Measurements from ENCODE around the gene MYO16.
"Not testable (repeated sequence)": the region's sequence is repeated elsewhere in the genome, so short reads cannot be mapped to it uniquely, and the experiment has no call there.

Gene MYO16

GRCh38 chr13:109091249-109091648 lies 461.8 kb downstream of the MYO16 start:
- Histone ChIP-seq H3K36me3 (ENCODE audit: control insufficient read depth in 2 of 2, insufficient read depth in 1 of 2, low read length in 2 of 2) (no peaks in the 10 kb centered on the region), H3K9me3 (ENCODE audit: control insufficient read depth, insufficient read depth, low read depth, low read length) (no peaks in the 10 kb centered on the region), H3K27ac (ENCODE audit: extremely low read depth, low read depth, low read length) (no peak overlapping the region), H3K4me1 (ENCODE audit: control insufficient read depth, insufficient read depth, low read length) (no peaks in the 10 kb centered on the region), H3K4me3 (ENCODE audit: low read depth, low read length) (no peak overlapping the region)
- TF ChIP-seq ZNF148 (tag by site-specific recombination; IDR thresholded peaks at IDR 0.05; ENCODE audit: borderline replicate concordance) = no peak
- POLR2A ChIA-PET = no interaction called here
- CTCF ChIA-PET = no interaction called here

GRCh38 chr13:109092186-109092585 lies 462.8 kb downstream of the MYO16 start:
- CTCF ChIA-PET = not testable (repeated sequence)

GRCh38 chr13:109093998-109094397 lies 464.6 kb downstream of the MYO16 start:
- Histone ChIP-seq H3K9me3 (ENCODE audit: control insufficient read depth, insufficient read depth, low read depth, low read length) (no peaks in the 10 kb centered on the region), H3K27ac (ENCODE audit: extremely low read depth, low read depth, low read length) (no peak overlapping the region), H3K4me1 (ENCODE audit: control insufficient read depth, insufficient read depth, low read length) (no peaks in the 10 kb centered on the region), H3K36me3 (ENCODE audit: control insufficient read depth in 2 of 2, insufficient read depth in 1 of 2, low read length in 2 of 2) (no peaks in the 10 kb centered on the region), H3K4me3 (ENCODE audit: low read depth, low read length) (no peak overlapping the region)
- ChIA-PET CTCF (no interaction called here), POLR2A (no interaction called here)
- TF ChIP-seq ZNF830 (tag by site-specific recombination; IDR thresholded peaks at IDR 0.05; ENCODE audit: low read depth) (no peak), REPIN1 (tag by site-specific recombination; IDR thresholded peaks at IDR 0.05; ENCODE audit: low read depth) (no peak), ZNF514 (tag by site-specific recombination; IDR thresholded peaks at IDR 0.05) (no peak), ZNF362 (tag by site-specific recombination; IDR thresholded peaks at IDR 0.05) (no peak), ZNF558 (tag by site-specific recombination; IDR thresholded peaks at IDR 0.05) (no peak), ZSCAN4 (tag by site-specific recombination; IDR thresholded peaks at IDR 0.05) (no peak), ZNF121 (tag by site-specific recombination; IDR thresholded peaks at IDR 0.05) (no peak)

More at GRCh38 chr13:109092186-109092585, 462.8 kb downstream of the MYO16 start:
- H3K36me3 ChIP-seq (ENCODE audit: control insufficient read depth in 2 of 2, insufficient read depth in 1 of 2, low read length in 2 of 2); H3K9me3 ChIP-seq (ENCODE audit: control insufficient read depth, insufficient read depth, low read depth, low read length); H3K27ac ChIP-seq (ENCODE audit: extremely low read depth, low read depth, low read length); POLR2A ChIA-PET; H3K4me1 ChIP-seq (ENCODE audit: control insufficient read depth, insufficient read depth, low read length); H3K4me3 ChIP-seq (ENCODE audit: low read depth, low read length): not testable (repeated sequence)
- peak; percentile 30; the same call in 1 of the 2 replicates for TF ChIP-seq ZNF146 (tag by site-specific recombination; IDR thresholded peaks at IDR 0.05)

- no peaks in the 10 kb centered on the region for H3K4me1 ChIP-seq (ENCODE audit: control insufficient read depth, insufficient read depth, low read length)
- no peak overlapping the region for H3K27ac ChIP-seq (ENCODE audit: extremely low read depth, low read depth, low read length)
- H3K36me3 ChIP-seq (ENCODE audit: control insufficient read depth in 2 of 2, insufficient read depth in 1 of 2, low read length in 2 of 2) = no peaks in the 10 kb centered on the region
- ChIA-PET POLR2A (no interaction called here), CTCF (interaction anchor here (0.5 kb wide), 1 partner anchor 291 kb away, joined by 3 read pairs; no protein-coding TSS in a partner anchor)
- TF ChIP-seq ZNF184 (tag by site-specific recombination; IDR thresholded peaks at IDR 0.05) = no peak
- no peak overlapping the region for H3K4me3 ChIP-seq (ENCODE audit: low read depth, low read length)
- no peaks in the 10 kb centered on the region for H3K9me3 ChIP-seq (ENCODE audit: control insufficient read depth, insufficient read depth, low read depth, low read length)
Measured at GRCh38 chr13:109095126-109095525, 465.7 kb downstream of the MYO16 start.

GRCh38 chr13:109096101-109096500 lies 466.7 kb downstream of the MYO16 start:
- POLR2A ChIA-PET = no interaction called here
- H3K36me3 ChIP-seq (ENCODE audit: control insufficient read depth in 2 of 2, insufficient read depth in 1 of 2, low read length in 2 of 2) = no peaks in the 10 kb centered on the region
- H3K9me3 ChIP-seq (ENCODE audit: control insufficient read depth, insufficient read depth, low read depth, low read length) = no peaks in the 10 kb centered on the region
- H3K4me3 ChIP-seq (ENCODE audit: low read depth, low read length) = no peak overlapping the region
- no peak overlapping the region for H3K27ac ChIP-seq (ENCODE audit: extremely low read depth, low read depth, low read length)
- no peaks in the 10 kb centered on the region for H3K4me1 ChIP-seq (ENCODE audit: control insufficient read depth, insufficient read depth, low read length)
- CTCF ChIA-PET = no interaction called here
- TF ChIP-seq EGR2 (tag by site-specific recombination; IDR thresholded peaks at IDR 0.05; ENCODE audit: low read depth) = no peak
- TF ChIP-seq ZNF792 (tag by site-specific recombination; IDR thresholded peaks at IDR 0.05) = no peak
- no peak for TF ChIP-seq SP3 (tag by site-specific recombination; IDR thresholded peaks at IDR 0.05)
- TF ChIP-seq BCL6B (tag by site-specific recombination; IDR thresholded peaks at IDR 0.05) = no peak
- no peak for TF ChIP-seq ZSCAN30 (tag by site-specific recombination; IDR thresholded peaks at IDR 0.05)
- TF ChIP-seq ZBTB26 (tag by site-specific recombination; optimal IDR thresholded peaks at IDR 0.05) = no peak
- TF ChIP-seq ZNF776 (tag by site-specific recombination; IDR thresholded peaks at IDR 0.05; ENCODE audit: borderline replicate concordance) = no peak
- TF ChIP-seq ZNF768 (tag by site-specific recombination; IDR thresholded peaks at IDR 0.05) = no peak

All from HEK293 (cell line).